Measurements from ENCODE around the gene SIAH2. TPM values are rescaled to one million over a fixed set of nuclear protein-coding genes. Genes with fewer than 3 reads are reported as not detected.

Gene SIAH2
- total and polyA plus RNA-seq, 2 experiments from 2014 or later: 6.3 to 28.8 TPM

DNA sequence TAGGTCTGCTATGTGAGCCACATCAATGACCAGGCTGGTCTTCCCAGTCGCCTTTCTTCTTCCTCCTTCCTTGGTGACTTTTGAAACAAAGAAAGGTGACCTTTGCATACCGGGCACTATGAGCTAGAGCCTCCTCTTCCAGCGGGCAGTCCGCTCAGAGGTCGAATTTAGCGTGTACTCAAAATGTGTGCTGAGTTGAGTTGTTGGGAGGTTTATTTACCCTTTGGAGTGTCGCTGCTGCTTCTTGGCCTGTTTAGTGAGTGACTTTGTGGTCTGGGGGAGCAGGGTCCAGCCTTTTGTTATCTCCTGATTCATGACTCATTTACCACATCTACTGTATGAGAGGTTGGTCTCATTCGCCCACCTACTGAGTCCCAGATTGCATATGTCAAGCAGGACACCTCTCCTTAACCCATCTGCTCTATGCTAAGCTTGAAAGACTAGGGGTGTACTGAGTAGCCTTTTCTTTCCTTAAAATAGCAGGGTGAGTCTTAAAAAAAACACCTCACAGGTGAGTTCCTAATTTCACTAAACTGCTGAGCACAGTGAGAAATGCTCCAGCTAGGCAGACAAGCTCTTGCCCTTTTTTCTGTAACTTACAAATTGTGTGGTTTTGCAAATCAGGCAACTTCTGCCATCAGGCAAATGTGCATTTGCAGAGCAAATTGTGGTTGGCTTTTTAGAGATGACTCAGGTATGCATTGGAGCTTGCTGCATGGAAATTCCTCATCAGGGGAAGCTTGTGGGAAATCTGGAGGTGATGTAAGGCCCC, 3.2 kb upstream of the SIAH2 start:
- H3K27ac ChIP-seq (ENCODE audit: low read depth): no peak overlapping the region
- H3K4me3 Mint-ChIP-seq: no peak overlapping the region
- DNase-seq (ENCODE audit: low spot score): peak; percentile 11

DNA sequence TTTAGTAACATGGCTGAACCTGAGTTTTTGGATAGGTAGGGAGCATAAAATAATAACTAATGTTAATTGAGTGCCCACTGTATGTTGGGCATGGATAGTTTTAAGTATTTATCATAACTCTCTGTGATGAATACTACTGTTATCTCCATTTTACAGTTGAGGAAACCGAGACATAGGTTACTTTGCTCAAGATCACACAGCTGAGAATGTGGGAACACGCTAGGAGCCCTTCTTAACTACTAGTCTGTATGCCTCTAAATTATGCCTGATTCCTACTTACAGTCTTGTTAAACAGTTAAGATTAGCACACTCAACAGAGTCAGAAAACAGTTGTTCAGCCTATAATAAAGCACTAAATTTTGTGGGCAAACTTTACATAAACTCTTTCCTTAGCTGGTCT, 2.0 kb upstream of the SIAH2 start:
- Mint-ChIP-seq H3K4me1 (peaks cover 38% of the 10 kb centered on the region), H3K27ac (no peak overlapping the region), H3K4me3 (no peak overlapping the region), H3K9me3 (no peaks in the 10 kb centered on the region), H3K36me3 (ENCODE audit: low read depth) (no peaks in the 10 kb centered on the region), H3K27me3 (ENCODE audit: insufficient read depth, low read depth, poor library complexity) (peaks cover 25% of the 10 kb centered on the region)
- H3K27me3 ChIP-seq (ENCODE audit: insufficient read depth): peaks cover 45% of the 10 kb centered on the region
- H3K4me2 ChIP-seq: no peak overlapping the region
- no peak overlapping the region for H2AFZ ChIP-seq
- H3F3A ChIP-seq (replicated peaks; ENCODE audit: low read depth): no peaks in the 10 kb centered on the region
- ATAC-seq (no peak), DNase-seq (ENCODE audit: low spot score) (no peak)
- no peaks in the 10 kb centered on the region for H3K36me3 ChIP-seq (ENCODE audit: insufficient read depth)
- H3K9me2 ChIP-seq (ENCODE audit: insufficient read depth): no peaks in the 10 kb centered on the region
- H3K79me2 ChIP-seq (replicated peaks; ENCODE audit: insufficient read depth): peaks cover 14% of the 10 kb centered on the region
- H3K4me3 ChIP-seq: no peak overlapping the region
- peaks cover 33% of the 10 kb centered on the region for H3K4me1 ChIP-seq (ENCODE audit: insufficient read depth)
- H3K27ac ChIP-seq (ENCODE audit: low read depth): no peak overlapping the region
- H4K20me1 ChIP-seq (replicated peaks; ENCODE audit: insufficient read depth): no peaks in the 10 kb centered on the region
- TF ChIP-seq ZNF114 (CRISPR knock-in tag; IDR thresholded peaks at IDR 0.05): no peak
- TF ChIP-seq, protein P1, sequence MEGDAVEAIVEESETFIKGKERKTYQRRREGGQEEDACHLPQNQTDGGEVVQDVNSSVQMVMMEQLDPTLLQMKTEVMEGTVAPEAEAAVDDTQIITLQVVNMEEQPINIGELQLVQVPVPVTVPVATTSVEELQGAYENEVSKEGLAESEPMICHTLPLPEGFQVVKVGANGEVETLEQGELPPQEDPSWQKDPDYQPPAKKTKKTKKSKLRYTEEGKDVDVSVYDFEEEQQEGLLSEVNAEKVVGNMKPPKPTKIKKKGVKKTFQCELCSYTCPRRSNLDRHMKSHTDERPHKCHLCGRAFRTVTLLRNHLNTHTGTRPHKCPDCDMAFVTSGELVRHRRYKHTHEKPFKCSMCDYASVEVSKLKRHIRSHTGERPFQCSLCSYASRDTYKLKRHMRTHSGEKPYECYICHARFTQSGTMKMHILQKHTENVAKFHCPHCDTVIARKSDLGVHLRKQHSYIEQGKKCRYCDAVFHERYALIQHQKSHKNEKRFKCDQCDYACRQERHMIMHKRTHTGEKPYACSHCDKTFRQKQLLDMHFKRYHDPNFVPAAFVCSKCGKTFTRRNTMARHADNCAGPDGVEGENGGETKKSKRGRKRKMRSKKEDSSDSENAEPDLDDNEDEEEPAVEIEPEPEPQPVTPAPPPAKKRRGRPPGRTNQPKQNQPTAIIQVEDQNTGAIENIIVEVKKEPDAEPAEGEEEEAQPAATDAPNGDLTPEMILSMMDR (conservative IDR thresholded peaks at IDR 0.05; ENCODE audit: low read depth in 2 of 2): no peak
- TF ChIP-seq CREB1 (CRISPR knock-in tag; IDR thresholded peaks at IDR 0.05; ENCODE audit: low read depth): no peak
- no peak for TF ChIP-seq ZNF331 (CRISPR knock-in tag; IDR thresholded peaks at IDR 0.05; ENCODE audit: low read depth)
- TF ChIP-seq STAT1 (IDR thresholded peaks at IDR 0.05; ENCODE audit: unreplicated experiment): no peak
- no peak for TF ChIP-seq EZH2 (IDR thresholded peaks at IDR 0.05; ENCODE audit: low read depth, unreplicated experiment)
- TF ChIP-seq, protein P2, sequence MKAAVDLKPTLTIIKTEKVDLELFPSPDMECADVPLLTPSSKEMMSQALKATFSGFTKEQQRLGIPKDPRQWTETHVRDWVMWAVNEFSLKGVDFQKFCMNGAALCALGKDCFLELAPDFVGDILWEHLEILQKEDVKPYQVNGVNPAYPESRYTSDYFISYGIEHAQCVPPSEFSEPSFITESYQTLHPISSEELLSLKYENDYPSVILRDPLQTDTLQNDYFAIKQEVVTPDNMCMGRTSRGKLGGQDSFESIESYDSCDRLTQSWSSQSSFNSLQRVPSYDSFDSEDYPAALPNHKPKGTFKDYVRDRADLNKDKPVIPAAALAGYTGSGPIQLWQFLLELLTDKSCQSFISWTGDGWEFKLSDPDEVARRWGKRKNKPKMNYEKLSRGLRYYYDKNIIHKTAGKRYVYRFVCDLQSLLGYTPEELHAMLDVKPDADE (IDR thresholded peaks at IDR 0.05): no peak
- TF ChIP-seq, protein P3, sequence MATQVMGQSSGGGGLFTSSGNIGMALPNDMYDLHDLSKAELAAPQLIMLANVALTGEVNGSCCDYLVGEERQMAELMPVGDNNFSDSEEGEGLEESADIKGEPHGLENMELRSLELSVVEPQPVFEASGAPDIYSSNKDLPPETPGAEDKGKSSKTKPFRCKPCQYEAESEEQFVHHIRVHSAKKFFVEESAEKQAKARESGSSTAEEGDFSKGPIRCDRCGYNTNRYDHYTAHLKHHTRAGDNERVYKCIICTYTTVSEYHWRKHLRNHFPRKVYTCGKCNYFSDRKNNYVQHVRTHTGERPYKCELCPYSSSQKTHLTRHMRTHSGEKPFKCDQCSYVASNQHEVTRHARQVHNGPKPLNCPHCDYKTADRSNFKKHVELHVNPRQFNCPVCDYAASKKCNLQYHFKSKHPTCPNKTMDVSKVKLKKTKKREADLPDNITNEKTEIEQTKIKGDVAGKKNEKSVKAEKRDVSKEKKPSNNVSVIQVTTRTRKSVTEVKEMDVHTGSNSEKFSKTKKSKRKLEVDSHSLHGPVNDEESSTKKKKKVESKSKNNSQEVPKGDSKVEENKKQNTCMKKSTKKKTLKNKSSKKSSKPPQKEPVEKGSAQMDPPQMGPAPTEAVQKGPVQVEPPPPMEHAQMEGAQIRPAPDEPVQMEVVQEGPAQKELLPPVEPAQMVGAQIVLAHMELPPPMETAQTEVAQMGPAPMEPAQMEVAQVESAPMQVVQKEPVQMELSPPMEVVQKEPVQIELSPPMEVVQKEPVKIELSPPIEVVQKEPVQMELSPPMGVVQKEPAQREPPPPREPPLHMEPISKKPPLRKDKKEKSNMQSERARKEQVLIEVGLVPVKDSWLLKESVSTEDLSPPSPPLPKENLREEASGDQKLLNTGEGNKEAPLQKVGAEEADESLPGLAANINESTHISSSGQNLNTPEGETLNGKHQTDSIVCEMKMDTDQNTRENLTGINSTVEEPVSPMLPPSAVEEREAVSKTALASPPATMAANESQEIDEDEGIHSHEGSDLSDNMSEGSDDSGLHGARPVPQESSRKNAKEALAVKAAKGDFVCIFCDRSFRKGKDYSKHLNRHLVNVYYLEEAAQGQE (IDR thresholded peaks at IDR 0.05; ENCODE audit: unreplicated experiment): no peak
- no peak for TF ChIP-seq NANOG (IDR thresholded peaks at IDR 0.05; ENCODE audit: borderline replicate concordance)
- no peak for TF ChIP-seq JUNB (IDR thresholded peaks at IDR 0.05; ENCODE audit: unreplicated experiment)

More for the DNA sequence above, 3.2 kb upstream of the SIAH2 start:
- peak overlapping the region; percentile 23; the same call in 1 of the 2 replicates for H3K4me2 ChIP-seq
- no peaks in the 10 kb centered on the region for H3K36me3 ChIP-seq (ENCODE audit: insufficient read depth)
- H3K79me2 ChIP-seq (replicated peaks; ENCODE audit: insufficient read depth): peaks cover 2% of the 10 kb centered on the region
- no peaks in the 10 kb centered on the region for H4K20me1 ChIP-seq (replicated peaks; ENCODE audit: insufficient read depth)
- 0 out of 2 replicates have a peak overlapping the region, but pooled peaks have one; percentile 11 for H3K27ac Mint-ChIP-seq
- peaks cover 25% of the 10 kb centered on the region for H3K27me3 Mint-ChIP-seq (ENCODE audit: insufficient read depth, low read depth, poor library complexity)
- no peaks in the 10 kb centered on the region for H3K9me2 ChIP-seq (ENCODE audit: insufficient read depth)
- no peak for ATAC-seq
- H3F3A ChIP-seq (replicated peaks; ENCODE audit: low read depth): no peaks in the 10 kb centered on the region
- no peaks in the 10 kb centered on the region for H3K9me3 Mint-ChIP-seq
- H3K36me3 Mint-ChIP-seq (ENCODE audit: low read depth): no peaks in the 10 kb centered on the region
- peaks cover 37% of the 10 kb centered on the region for H3K27me3 ChIP-seq (ENCODE audit: insufficient read depth)
- peaks cover 21% of the 10 kb centered on the region for H3K4me1 ChIP-seq (ENCODE audit: insufficient read depth)
- no peak overlapping the region for H2AFZ ChIP-seq
- TF ChIP-seq ZNF114 (CRISPR knock-in tag; IDR thresholded peaks at IDR 0.05): no peak
- no peak for TF ChIP-seq CREB1 (CRISPR knock-in tag; IDR thresholded peaks at IDR 0.05; ENCODE audit: low read depth)
- TF ChIP-seq POLR2AphosphoS5 (IDR thresholded peaks at IDR 0.05; ENCODE audit: low read depth): no peak
- H3K4me3 ChIP-seq: no peak overlapping the region
- peaks cover 31% of the 10 kb centered on the region for H3K4me1 Mint-ChIP-seq
